ENCODE results near the gene PCCA.

The PCCA gene

DNA sequence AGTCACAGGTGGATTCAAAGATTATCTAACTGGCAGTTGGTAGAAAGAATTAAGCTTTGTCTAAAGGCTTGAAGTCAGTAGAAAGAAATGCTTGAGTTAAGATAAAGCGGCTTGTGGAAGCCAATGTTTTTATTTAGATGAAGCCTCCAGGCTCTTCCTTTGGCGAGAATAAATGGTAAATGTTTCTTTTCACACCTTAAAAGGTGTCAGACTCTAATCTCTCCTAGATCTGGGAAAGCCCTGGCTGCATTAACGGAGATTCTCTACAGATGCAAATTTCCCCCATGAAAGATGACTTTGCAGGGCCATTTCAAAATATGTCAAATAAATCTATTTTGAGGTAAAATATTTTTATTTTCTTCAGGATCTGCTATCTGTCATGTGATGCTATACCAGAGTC is 37.8 kb upstream of the PCCA start:
- DNase-seq (ENCODE audit: extremely low spot score): no peak
- POLR2A ChIA-PET: no interaction called here
- CTCF ChIA-PET: no interaction called here
- TF ChIP-seq LEF1 (IDR thresholded peaks at IDR 0.05; ENCODE audit: borderline replicate concordance) (no peak), ARNT (IDR thresholded peaks at IDR 0.05) (no peak), FOXM1 (IDR thresholded peaks at IDR 0.05; ENCODE audit: borderline replicate concordance) (no peak), BHLHE40 (IDR thresholded peaks at IDR 0.05; ENCODE audit: borderline replicate concordance) (no peak), L3MBTL2 (conservative IDR thresholded peaks at IDR 0.05) (no peak), HDGF (IDR thresholded peaks at IDR 0.05; ENCODE audit: borderline replicate concordance) (no peak), SP1 (IDR thresholded peaks at IDR 0.05) (no peak), TARDBP (IDR thresholded peaks at IDR 0.05) (no peak), FOXA1 (IDR thresholded peaks at IDR 0.05) (no peak), NFRKB (IDR thresholded peaks at IDR 0.05) (no peak), FOXK2 (IDR thresholded peaks at IDR 0.05) (no peak), ELF4 (IDR thresholded peaks at IDR 0.05) (no peak), SUZ12 (IDR thresholded peaks at IDR 0.05) (no peak), ZNF384 (IDR thresholded peaks at IDR 0.05) (no peak), CTBP1 (IDR thresholded peaks at IDR 0.05; ENCODE audit: borderline replicate concordance) (no peak)
- TF ChIP-seq, protein P1, sequence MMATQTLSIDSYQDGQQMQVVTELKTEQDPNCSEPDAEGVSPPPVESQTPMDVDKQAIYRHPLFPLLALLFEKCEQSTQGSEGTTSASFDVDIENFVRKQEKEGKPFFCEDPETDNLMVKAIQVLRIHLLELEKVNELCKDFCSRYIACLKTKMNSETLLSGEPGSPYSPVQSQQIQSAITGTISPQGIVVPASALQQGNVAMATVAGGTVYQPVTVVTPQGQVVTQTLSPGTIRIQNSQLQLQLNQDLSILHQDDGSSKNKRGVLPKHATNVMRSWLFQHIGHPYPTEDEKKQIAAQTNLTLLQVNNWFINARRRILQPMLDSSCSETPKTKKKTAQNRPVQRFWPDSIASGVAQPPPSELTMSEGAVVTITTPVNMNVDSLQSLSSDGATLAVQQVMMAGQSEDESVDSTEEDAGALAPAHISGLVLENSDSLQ (IDR thresholded peaks at IDR 0.05): no peak

DNA sequence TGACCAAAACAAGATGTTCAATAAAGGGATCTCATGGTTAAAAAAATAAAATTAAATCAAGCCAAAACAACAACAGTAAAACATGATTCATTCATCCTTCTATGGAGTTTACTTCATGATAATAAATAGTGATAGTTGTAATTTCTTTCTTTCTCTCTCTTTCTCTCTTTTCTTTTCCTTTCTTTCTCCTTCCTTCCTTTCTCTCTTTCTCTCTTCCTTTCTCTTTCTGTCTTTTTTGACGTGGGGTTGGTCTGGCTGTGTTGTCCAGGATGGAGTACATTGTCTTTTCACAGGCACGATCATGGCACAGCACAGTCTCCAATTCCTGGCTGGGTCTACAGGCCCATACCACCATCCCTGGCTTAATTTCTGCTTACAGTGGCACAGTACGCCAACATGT is 29.1 kb upstream of the PCCA start:
- ChIA-PET POLR2A (no interaction called here), CTCF (no interaction called here)
- DNase-seq (ENCODE audit: extremely low spot score): no peak
- TF ChIP-seq ARNT (IDR thresholded peaks at IDR 0.05) (no peak), FOXM1 (IDR thresholded peaks at IDR 0.05; ENCODE audit: borderline replicate concordance) (no peak), FOXA1 (IDR thresholded peaks at IDR 0.05) (no peak), HDGF (IDR thresholded peaks at IDR 0.05; ENCODE audit: borderline replicate concordance) (no peak), SUZ12 (IDR thresholded peaks at IDR 0.05) (no peak), ZNF384 (IDR thresholded peaks at IDR 0.05) (no peak), SP1 (IDR thresholded peaks at IDR 0.05) (no peak), FOXK2 (IDR thresholded peaks at IDR 0.05) (no peak)
- TF ChIP-seq, protein P1 (IDR thresholded peaks at IDR 0.05): no peak

DNA sequence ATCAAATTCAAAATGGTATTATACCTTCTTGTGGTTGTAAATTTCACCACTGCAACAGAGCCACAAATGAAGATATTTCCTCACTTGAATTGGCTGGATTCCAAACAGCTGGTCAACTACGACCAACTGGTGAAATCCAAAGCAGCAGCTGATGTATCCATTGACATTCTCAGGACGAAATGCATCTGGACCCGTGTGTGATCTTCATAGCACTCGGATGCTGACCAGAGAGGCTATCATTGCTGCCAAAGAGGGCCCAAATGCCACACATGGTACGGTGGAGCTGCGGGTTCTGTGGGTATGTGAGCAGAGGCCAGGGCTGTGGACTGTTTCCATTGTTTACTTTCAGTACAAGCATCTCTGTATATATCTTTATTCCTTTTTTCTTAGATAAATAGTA is 25.6 kb upstream of the PCCA start:
- CTCF ChIA-PET: no interaction called here
- DNase-seq (ENCODE audit: extremely low spot score): no peak
- no peak for TF ChIP-seq LEF1 (IDR thresholded peaks at IDR 0.05; ENCODE audit: borderline replicate concordance)
- TF ChIP-seq CTBP1 (IDR thresholded peaks at IDR 0.05; ENCODE audit: borderline replicate concordance): no peak
- TF ChIP-seq ZNF384 (IDR thresholded peaks at IDR 0.05): no peak
- no peak for TF ChIP-seq ARNT (IDR thresholded peaks at IDR 0.05)
- TF ChIP-seq, protein P1 (IDR thresholded peaks at IDR 0.05): no peak
- no peak for TF ChIP-seq L3MBTL2 (conservative IDR thresholded peaks at IDR 0.05)
- TF ChIP-seq HDGF (IDR thresholded peaks at IDR 0.05; ENCODE audit: borderline replicate concordance): no peak
- TF ChIP-seq NFRKB (IDR thresholded peaks at IDR 0.05): no peak
- TF ChIP-seq BHLHE40 (IDR thresholded peaks at IDR 0.05; ENCODE audit: borderline replicate concordance): no peak
- TF ChIP-seq SUZ12 (IDR thresholded peaks at IDR 0.05): no peak
- no peak for TF ChIP-seq TARDBP (IDR thresholded peaks at IDR 0.05)
- no peak for TF ChIP-seq SP1 (IDR thresholded peaks at IDR 0.05)
- TF ChIP-seq ELF4 (IDR thresholded peaks at IDR 0.05): no peak
- TF ChIP-seq FOXK2 (IDR thresholded peaks at IDR 0.05): no peak
- no peak for TF ChIP-seq FOXM1 (IDR thresholded peaks at IDR 0.05; ENCODE audit: borderline replicate concordance)
- TF ChIP-seq FOXA1 (IDR thresholded peaks at IDR 0.05): no peak
- POLR2A ChIA-PET: no interaction called here

DNA sequence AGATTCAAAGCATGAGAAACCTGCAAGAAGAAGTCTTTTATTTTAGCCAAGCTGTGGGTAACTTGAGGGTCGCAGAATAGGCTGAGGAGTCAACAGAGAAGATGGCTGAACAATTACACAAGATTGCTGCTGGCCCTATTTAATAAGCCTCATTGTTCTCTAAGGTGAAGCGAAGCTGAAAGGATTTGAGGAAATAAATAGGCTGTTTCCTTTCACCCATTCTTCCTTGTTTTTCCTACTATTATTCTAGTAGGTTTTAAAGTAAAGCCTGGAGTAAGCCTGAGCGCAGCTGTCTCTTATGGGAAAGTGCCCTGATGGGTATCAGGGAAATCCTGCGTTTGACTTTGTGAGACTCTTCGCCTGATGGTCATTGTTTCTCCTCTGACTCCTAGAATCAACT is 25.0 kb upstream of the PCCA start:
- DNase-seq (ENCODE audit: extremely low spot score): no peak
- ChIA-PET POLR2A (no interaction called here), CTCF (no interaction called here)
- no peak for TF ChIP-seq FOXA1 (IDR thresholded peaks at IDR 0.05)
- no peak for TF ChIP-seq FOXM1 (IDR thresholded peaks at IDR 0.05; ENCODE audit: borderline replicate concordance)
- no peak for TF ChIP-seq NFRKB (IDR thresholded peaks at IDR 0.05)
- no peak for TF ChIP-seq ARNT (IDR thresholded peaks at IDR 0.05)
- TF ChIP-seq ELF4 (IDR thresholded peaks at IDR 0.05): no peak
- no peak for TF ChIP-seq BHLHE40 (IDR thresholded peaks at IDR 0.05; ENCODE audit: borderline replicate concordance)
- TF ChIP-seq HDGF (IDR thresholded peaks at IDR 0.05; ENCODE audit: borderline replicate concordance): no peak
- no peak for TF ChIP-seq SP1 (IDR thresholded peaks at IDR 0.05)
- no peak for TF ChIP-seq TARDBP (IDR thresholded peaks at IDR 0.05)
- no peak for TF ChIP-seq ZNF384 (IDR thresholded peaks at IDR 0.05)
- TF ChIP-seq, protein P1 (IDR thresholded peaks at IDR 0.05): no peak
- no peak for TF ChIP-seq CTBP1 (IDR thresholded peaks at IDR 0.05; ENCODE audit: borderline replicate concordance)
- no peak for TF ChIP-seq FOXK2 (IDR thresholded peaks at IDR 0.05)
- TF ChIP-seq L3MBTL2 (conservative IDR thresholded peaks at IDR 0.05): no peak
- TF ChIP-seq LEF1 (IDR thresholded peaks at IDR 0.05; ENCODE audit: borderline replicate concordance): no peak
- TF ChIP-seq SUZ12 (IDR thresholded peaks at IDR 0.05): no peak

DNA sequence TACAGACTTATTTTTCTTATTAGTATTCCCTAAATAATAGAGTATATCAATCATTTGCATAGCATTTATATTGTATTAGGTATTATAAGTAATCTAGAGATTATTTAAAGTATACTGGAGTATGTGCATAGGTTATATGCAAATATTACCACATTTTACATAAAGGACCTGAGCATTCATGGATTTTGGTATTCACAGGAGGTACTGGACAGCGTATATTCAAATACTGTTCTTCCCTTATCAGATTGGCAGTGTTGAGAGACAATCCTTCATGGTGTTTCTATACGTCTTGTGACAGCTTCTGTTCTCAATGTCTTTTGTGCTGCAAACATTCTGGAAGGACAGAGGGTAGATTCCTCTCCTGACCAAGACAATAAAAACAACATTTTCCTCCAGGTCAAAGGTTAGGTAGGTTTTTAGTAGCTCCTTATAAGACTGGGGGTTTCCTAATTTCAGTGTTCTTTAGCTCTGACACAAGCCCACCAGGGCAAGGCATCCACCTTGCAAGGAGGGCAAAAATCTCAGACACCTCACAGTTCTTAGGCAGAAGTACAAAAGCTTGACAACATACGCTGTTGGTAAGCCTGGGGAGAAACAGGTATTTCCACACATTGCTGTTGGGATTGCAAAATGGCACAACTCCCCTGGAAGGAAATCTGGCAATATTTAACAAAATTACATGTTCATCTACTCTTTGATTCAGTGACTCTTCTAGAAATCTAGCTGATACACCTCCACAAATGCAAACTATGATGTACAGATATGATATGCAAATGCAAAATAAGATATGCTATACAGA is 20.6 kb upstream of the PCCA start:
- POLR2A ChIA-PET: no interaction called here
- TF ChIP-seq FOXM1 (IDR thresholded peaks at IDR 0.05; ENCODE audit: borderline replicate concordance): no peak
- no peak for TF ChIP-seq NFRKB (IDR thresholded peaks at IDR 0.05)
- no peak for TF ChIP-seq L3MBTL2 (conservative IDR thresholded peaks at IDR 0.05)
- CTCF ChIA-PET: no interaction called here
- DNase-seq (ENCODE audit: extremely low spot score): no peak
